Naive thymus-derived CD4-positive, alpha-beta T cell (primary cell): ENCODE data around the gene NKAIN1. TPM values are rescaled to one million over a fixed set of nuclear protein-coding genes. Genes with fewer than 3 reads are reported as not detected.

ENCODE experiments used
- ATAC-seq: fragments of 150-1000 bp; cut with Tn5 transposase; 2 replicates; pipeline ENCODE4 v1.10.0; 2021; ENCODE audit warnings: mild to moderate bottlenecking, moderate library complexity
- CTCF ChIA-PET: fragments of 350-600 bp; sonication (Branson Sonifier 250); formaldehyde crosslinking; loops from one replicate; lab custom pipeline; 2021; ENCODE audit warnings: antibody characterized with exemption; lab: Charles Lee
- POLR2A ChIA-PET: fragments of 350-600 bp; sonication (Branson Sonifier 250); formaldehyde crosslinking; loops from one replicate; lab custom pipeline; 2021; ENCODE audit warnings: antibody characterized with exemption, inconsistent platforms; lab: Charles Lee
- DNase-seq, 9 donors: peaks; one replicate each; pipeline versions ENCODE4 v3.0.0 to v3.0.0-alpha.2; 2020 to 2022; ENCODE audit warnings: mixed read lengths in 1 of 9
- H3K27ac ChIP-seq: one replicate; pipeline ENCODE4 v1.7.0; 2013; ENCODE audit warnings: mild to moderate bottlenecking, low read depth, low read length, moderate library complexity
- H3K27me3 ChIP-seq, 2 donors: one replicate each; pipeline ENCODE4 v1.7.0; 2013; ENCODE audit warnings: low read length in 2 of 2, mild to moderate bottlenecking in 2 of 2, moderate library complexity in 2 of 2; ENCODE audit not compliant: control insufficient read depth in 2 of 2, insufficient read depth in 2 of 2
- H3K36me3 ChIP-seq, 3 experiments: 1 replicate in 2 of 3; 2 replicates in 1 of 3; pipeline ENCODE4 v1.7.0; 2013; ENCODE audit warnings: low read length in 3 of 3, mild to moderate bottlenecking in 3 of 3, moderate library complexity in 1 of 3; ENCODE audit not compliant: insufficient read depth in 3 of 3, control insufficient read depth in 2 of 3
- H3K4me1 ChIP-seq, 2 donors: one replicate each; pipeline ENCODE4 v1.7.0; 2013; ENCODE audit warnings: low read length in 2 of 2, mild to moderate bottlenecking in 2 of 2, moderate library complexity in 1 of 2; ENCODE audit not compliant: control insufficient read depth in 2 of 2, insufficient read depth in 2 of 2
- H3K4me3 ChIP-seq: 2 replicates; pipeline ENCODE4 v1.7.0; 2013; ENCODE audit warnings: mild to moderate bottlenecking, low read length
- H3K9me3 ChIP-seq, 3 experiments: 1 replicate in 2 of 3; 2 replicates in 1 of 3; pipeline ENCODE4 v1.7.0; 2013; ENCODE audit warnings: low read length in 3 of 3; ENCODE audit not compliant: control insufficient read depth in 2 of 3
- H3K27ac Mint-ChIP-seq, 9 donors: one replicate each; pipeline ENCODE4 v1.8.0; 2020 to 2022; ENCODE audit warnings: mixed read lengths in 9 of 9, mild to moderate bottlenecking in 8 of 9, moderate library complexity in 5 of 9, inconsistent platforms in 2 of 9
- H3K27me3 Mint-ChIP-seq, 5 donors: one replicate each; pipeline ENCODE4 v1.8.0; 2021 to 2022; ENCODE audit warnings: mixed read lengths in 5 of 5, mild to moderate bottlenecking in 1 of 5
- H3K36me3 Mint-ChIP-seq, 5 donors: one replicate each; pipeline ENCODE4 v1.8.0; 2020 to 2022; ENCODE audit warnings: mixed read lengths in 5 of 5, mild to moderate bottlenecking in 3 of 5, inconsistent platforms in 1 of 5
- H3K4me1 Mint-ChIP-seq, 7 donors: one replicate each; pipeline ENCODE4 v1.8.0; 2020 to 2022; ENCODE audit warnings: mixed read lengths in 7 of 7, mild to moderate bottlenecking in 3 of 7, inconsistent platforms in 1 of 7
- H3K4me3 Mint-ChIP-seq, 10 donors: one replicate each; pipeline ENCODE4 v1.8.0; 2020 to 2022; ENCODE audit warnings: mild to moderate bottlenecking in 10 of 10, mixed read lengths in 10 of 10, moderate library complexity in 6 of 10, inconsistent platforms in 2 of 10
- H3K9me3 Mint-ChIP-seq, 11 donors: one replicate each; pipeline ENCODE4 v1.8.0; 2020 to 2022; ENCODE audit warnings: mixed read lengths in 11 of 11, mild to moderate bottlenecking in 4 of 11, inconsistent platforms in 1 of 11, moderate library complexity in 1 of 11
- intact Hi-C, 2 donors: fragments of 100-400 bp; cut with micrococcal nuclease; formaldehyde crosslinking; loops; one replicate each; pipeline ENCODE4 v1.15.1; 2023
- polyA plus RNA-seq, 2 donors: library from polyadenylated mRNA; unstranded; fragments of 300-500 nt; fragmentation: Illumina TruSeq; gene quantifications; one replicate each; pipeline ENCODE4 v1.2.3, GENCODE V29; 2021
- total RNA-seq, 6 experiments: library from RNA in 5 of 6; stranded (reverse) in 5 of 6; gene quantifications; 1 replicate in 5 of 6; 2 replicates in 1 of 6; pipeline ENCODE4 v1.2.3 and lab custom pipeline; 2021 to 2026

The NKAIN1 gene
- total and polyA plus RNA-seq, 7 experiments from 2014 or later = not detected

DNA sequence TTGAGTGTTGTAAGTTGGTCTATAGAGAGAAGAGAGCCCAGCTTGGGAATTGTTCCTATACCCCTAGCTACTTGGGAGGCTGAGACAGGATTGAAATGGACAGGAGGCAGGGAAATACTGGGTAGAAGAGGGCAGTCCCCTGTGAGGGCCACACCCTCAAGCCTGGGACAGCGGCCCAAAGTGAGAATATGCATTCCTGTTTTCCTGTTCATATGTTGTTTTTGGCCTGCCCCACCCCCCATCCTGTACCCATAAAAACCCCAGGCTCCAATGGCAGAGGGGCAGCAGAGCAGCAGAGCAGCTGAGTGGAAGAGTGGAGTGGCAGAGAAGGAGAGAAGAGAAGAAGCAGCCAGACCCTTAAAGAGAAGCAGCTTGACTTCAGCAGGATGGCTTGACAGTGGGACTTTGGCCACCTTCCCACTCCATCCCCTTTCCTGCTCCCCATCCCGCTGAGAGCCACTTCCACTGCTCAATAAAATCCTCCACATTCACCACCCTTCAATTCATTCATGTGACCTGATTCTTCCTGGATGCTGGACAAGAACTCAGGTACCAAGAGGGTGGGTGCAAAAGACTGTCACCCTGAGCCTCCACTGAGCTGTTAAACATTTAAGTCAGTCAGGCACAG is 103.6 kb downstream of the NKAIN1 start:
- peaks cover 0 to 2% (median 0%) of the 10 kb centered on the region in 5 donors for H3K27me3 Mint-ChIP-seq
- Histone ChIP-seq H3K4me3 (no peak overlapping the region), H3K27ac (no peak overlapping the region), H3K27me3 (no peaks in the 10 kb centered on the region), H3K36me3 (no peaks in the 10 kb centered on the region), H3K9me3 (no peaks in the 10 kb centered on the region), H3K4me1 (no peaks in the 10 kb centered on the region)
- no peak for DNase-seq
- H3K36me3 Mint-ChIP-seq = peaks cover 0 to 2% (median 0%) of the 10 kb centered on the region in 5 donors
- no peak overlapping the region for H3K4me3 Mint-ChIP-seq
- POLR2A ChIA-PET = no interaction called here
- peaks cover 0 to 6% (median 0%) of the 10 kb centered on the region in 11 donors for H3K9me3 Mint-ChIP-seq
- ATAC-seq = no peak
- CTCF ChIA-PET = no interaction called here
- no peak overlapping the region for H3K27ac Mint-ChIP-seq
- peaks cover 0 to 3% (median 0%) of the 10 kb centered on the region in 7 donors for H3K4me1 Mint-ChIP-seq
- intact Hi-C loops = no loop called here

DNA sequence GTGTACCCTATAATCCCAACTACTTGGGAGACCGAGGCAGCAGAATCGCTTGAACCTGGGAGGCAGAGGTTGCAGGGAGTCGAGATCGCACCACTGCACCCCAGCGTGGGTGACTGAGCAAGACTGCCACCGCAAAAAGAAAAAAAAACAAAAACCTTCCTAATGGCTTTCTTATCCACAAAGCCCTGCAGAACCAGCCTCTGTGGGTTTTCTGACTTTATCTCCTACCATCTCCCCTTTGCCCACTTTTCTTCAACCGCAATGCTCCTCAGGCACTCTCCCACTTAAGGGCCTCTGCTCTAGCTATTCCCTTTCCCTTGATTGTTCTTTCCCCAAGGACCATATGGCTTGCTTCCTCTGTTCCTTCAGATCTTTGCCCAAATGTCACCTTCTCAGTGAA is 106.3 kb downstream of the NKAIN1 start:
- Histone ChIP-seq H3K4me1 (no peaks in the 10 kb centered on the region), H3K9me3 (no peaks in the 10 kb centered on the region), H3K36me3 (no peaks in the 10 kb centered on the region), H3K27ac (no peak overlapping the region), H3K27me3 (no peaks in the 10 kb centered on the region), H3K4me3 (no peak overlapping the region)
- Mint-ChIP-seq H3K27me3 (peaks cover 0 to 4% (median 0%) of the 10 kb centered on the region in 5 donors), H3K36me3 (no peaks in the 10 kb centered on the region), H3K4me3 (no peak overlapping the region), H3K27ac (no peak overlapping the region), H3K4me1 (no peaks in the 10 kb centered on the region), H3K9me3 (peaks cover 0 to 6% (median 0%) of the 10 kb centered on the region in 11 donors)
- POLR2A ChIA-PET = no interaction called here
- intact Hi-C loops = no loop called here
- CTCF ChIA-PET = no interaction called here
- DNase-seq = no peak
- no peak for ATAC-seq

Other genes with a start within 250 kb of the NKAIN1 start
- 100 to 1,000 TPM; 114 to 226 (median 174) TPM for gene PUM1, start 174.2 kb downstream of the NKAIN1 start, total RNA-seq
- 100 to 1,000 TPM; 123 to 146 TPM for gene PUM1, start 174.2 kb downstream of the NKAIN1 start, polyA plus RNA-seq
- 10 to 100 TPM; 53.5 to 88.5 (median 62.1) TPM for gene SNRNP40, start 56.9 kb upstream of the NKAIN1 start, total RNA-seq
- gene SNRNP40, start 56.9 kb upstream of the NKAIN1 start, polyA plus RNA-seq = 100 to 1,000 TPM in 1 of 2 donors, 10 to 100 TPM in 1; 95.9 to 104 TPM
- gene ZCCHC17, start 57.1 kb upstream of the NKAIN1 start, total RNA-seq = 10 to 100 TPM; 10.3 to 23.8 (median 20.1) TPM
- gene ZCCHC17, start 57.1 kb upstream of the NKAIN1 start, polyA plus RNA-seq = 10 to 100 TPM; 43.1 to 43.4 TPM
- gene FABP3, start 133.2 kb upstream of the NKAIN1 start, total RNA-seq = under 1 TPM in 1 of 5 experiments, not detected in 4; 0.67 TPM
- not detected for gene FABP3, start 133.2 kb upstream of the NKAIN1 start, polyA plus RNA-seq
- 1 to 10 TPM in 1 of 5 experiments, under 1 TPM in 2, not detected in 2; 0.22 to 2.7 (median 0.34) TPM for gene SERINC2, start 173.3 kb upstream of the NKAIN1 start, total RNA-seq
- gene SERINC2, start 173.3 kb upstream of the NKAIN1 start, polyA plus RNA-seq = not detected